Activated CD8-positive, alpha-beta T cell treated with anti-CD3 and anti-CD28 coated beads, Interleukin-2, amount 10 ng/mL, durations not matched to agents 7 days and 5 days (primary cell): Measurements from ENCODE around the gene PGGT1B. TPM values are rescaled to one million over a fixed set of nuclear protein-coding genes. Genes with fewer than 3 reads are reported as not detected.

Experiments used
- ATAC-seq: fragments of 150-1000 bp; cut with Tn5 transposase; one replicate; pipeline ENCODE4 v1.10.0; 2021; ENCODE audit warnings: moderate library complexity
- CTCF ChIA-PET: fragments of 350-600 bp; sonication (Branson Sonifier 250); formaldehyde crosslinking; loops from one replicate; lab custom pipeline; 2021; ENCODE audit warnings: antibody characterized with exemption; lab: Charles Lee
- POLR2A ChIA-PET: fragments of 350-600 bp; sonication (Branson Sonifier 250); formaldehyde crosslinking; loops from one replicate; lab custom pipeline; 2021; ENCODE audit warnings: antibody characterized with exemption; lab: Charles Lee
- DNase-seq: peaks from one replicate; pipeline ENCODE4 v3.0.0-alpha.2; 2020
- H3K27ac Mint-ChIP-seq: one replicate; pipeline ENCODE4 v1.8.0; 2021; ENCODE audit warnings: mild to moderate bottlenecking, mixed read lengths
- H3K27me3 Mint-ChIP-seq: one replicate; pipeline ENCODE4 v1.8.0; 2021; ENCODE audit warnings: low read depth, mixed read lengths
- H3K36me3 Mint-ChIP-seq: one replicate; pipeline ENCODE4 v1.8.0; 2021; ENCODE audit warnings: low read depth, mixed read lengths
- H3K4me1 Mint-ChIP-seq: one replicate; pipeline ENCODE4 v1.8.0; 2021; ENCODE audit warnings: low read depth, mixed read lengths
- H3K4me3 Mint-ChIP-seq: one replicate; pipeline ENCODE4 v1.8.0; 2021; ENCODE audit warnings: mild to moderate bottlenecking, mixed read lengths
- H3K9me3 Mint-ChIP-seq: one replicate; pipeline ENCODE4 v1.8.0; 2022; ENCODE audit warnings: mixed read lengths; ENCODE audit not compliant: insufficient read depth
- total RNA-seq, 2 experiments: library from RNA; stranded (reverse); gene quantifications; one replicate each; pipeline ENCODE4 v1.2.3, GENCODE V29; 2021

Gene PGGT1B
- total RNA-seq, 2 experiments from 2014 or later: 26.1 to 28.6 TPM

DNA sequence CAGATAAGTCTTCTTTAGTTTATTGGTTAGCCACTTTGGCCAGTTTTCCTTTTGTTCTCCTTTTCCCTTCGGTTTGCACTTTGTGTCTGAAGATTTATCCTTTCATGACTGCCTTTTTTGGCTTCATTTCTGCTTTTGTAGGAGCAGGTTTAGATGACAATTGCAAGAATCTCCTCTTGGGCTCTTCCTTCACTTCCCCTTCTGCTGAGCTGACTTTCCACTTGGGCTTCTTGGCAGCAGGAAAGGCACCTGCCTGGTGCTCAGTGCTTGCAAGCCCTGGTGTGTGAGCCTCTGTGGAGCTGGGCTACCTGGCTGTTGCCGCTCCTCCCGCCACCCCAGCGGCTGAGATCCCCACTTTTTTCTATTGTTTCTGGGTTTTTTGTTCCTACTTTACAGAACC is 26.4 kb upstream of the PGGT1B start:
- Mint-ChIP-seq H3K27ac (no peak overlapping the region), H3K9me3 (no peaks in the 10 kb centered on the region), H3K4me1 (peaks cover 3% of the 10 kb centered on the region), H3K36me3 (no peaks in the 10 kb centered on the region), H3K27me3 (peaks cover 26% of the 10 kb centered on the region), H3K4me3 (no peak overlapping the region)
- ChIA-PET CTCF (no interaction called here), POLR2A (no interaction called here)
- ATAC-seq (no peak), DNase-seq (no peak)

DNA sequence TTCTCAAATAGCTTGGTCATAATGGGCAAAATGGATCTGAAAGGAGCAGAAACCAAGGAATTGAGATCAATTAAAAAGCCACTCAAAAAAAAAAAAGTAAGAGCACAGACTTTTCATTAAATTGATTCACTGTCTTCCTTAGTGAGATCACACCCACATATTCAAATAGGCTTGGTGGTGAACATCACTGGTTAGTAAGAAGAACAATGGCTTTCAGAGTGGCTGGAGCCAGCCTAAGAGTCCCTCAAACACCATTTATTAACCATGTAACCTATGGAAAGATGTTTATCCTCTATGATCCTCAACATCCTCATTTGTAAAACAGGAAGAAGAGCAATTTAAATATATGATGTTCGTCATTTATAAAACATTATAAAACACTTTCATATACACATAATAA is 21.3 kb upstream of the PGGT1B start:
- peaks cover 3% of the 10 kb centered on the region for H3K4me1 Mint-ChIP-seq
- peaks cover 3% of the 10 kb centered on the region for H3K27me3 Mint-ChIP-seq
- no peak overlapping the region for H3K4me3 Mint-ChIP-seq
- DNase-seq (no peak), ATAC-seq (no peak)
- no peaks in the 10 kb centered on the region for H3K36me3 Mint-ChIP-seq
- POLR2A ChIA-PET: no interaction called here
- H3K27ac Mint-ChIP-seq: no peak overlapping the region
- H3K9me3 Mint-ChIP-seq: no peaks in the 10 kb centered on the region
- CTCF ChIA-PET: no interaction called here

DNA sequence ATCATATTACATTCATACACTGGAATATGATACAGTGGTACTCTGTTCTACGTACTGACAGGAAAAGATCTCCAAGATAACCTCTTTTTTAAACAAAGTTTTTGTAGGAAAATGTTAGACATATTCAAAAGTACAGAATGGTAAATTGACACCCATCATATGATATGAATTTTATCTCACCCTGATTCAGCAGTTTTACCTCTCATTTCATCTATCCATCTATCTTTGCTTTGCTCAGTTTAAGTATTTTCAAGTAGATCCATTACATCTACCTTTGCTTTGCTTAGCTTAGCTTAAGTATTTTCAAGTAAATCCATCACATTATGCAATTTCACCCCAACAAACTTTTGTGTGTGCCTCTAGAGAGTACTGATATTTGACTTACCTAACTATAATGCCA is 19.5 kb upstream of the PGGT1B start:
- H3K9me3 Mint-ChIP-seq: no peaks in the 10 kb centered on the region

DNA sequence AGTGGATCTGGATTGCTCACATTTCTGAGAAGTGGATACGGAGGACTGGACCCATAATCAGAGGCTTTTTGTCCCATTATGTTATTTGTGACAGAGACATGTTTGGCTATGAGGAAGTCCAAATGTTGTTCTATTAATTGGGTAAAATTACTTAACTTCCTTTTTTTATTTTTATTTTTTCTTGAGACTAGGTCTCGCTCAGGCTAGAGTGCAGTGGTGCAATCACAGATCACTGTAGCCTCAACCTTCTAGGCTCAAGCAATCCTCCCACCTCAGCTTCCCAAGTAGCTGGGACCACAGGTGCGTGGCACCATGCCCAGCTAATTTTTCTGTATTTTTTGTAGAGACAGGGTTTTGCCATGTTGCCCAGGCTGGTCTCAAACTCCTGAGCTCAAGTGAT is 11.9 kb upstream of the PGGT1B start:
- Mint-ChIP-seq H3K27ac (no peak overlapping the region), H3K4me3 (no peak overlapping the region), H3K27me3 (peaks cover 11% of the 10 kb centered on the region), H3K36me3 (no peaks in the 10 kb centered on the region), H3K4me1 (no peaks in the 10 kb centered on the region), H3K9me3 (no peaks in the 10 kb centered on the region)
- ATAC-seq (no peak), DNase-seq (no peak)
- ChIA-PET POLR2A (no interaction called here), CTCF (no interaction called here)

More for the DNA sequence above, 19.5 kb upstream of the PGGT1B start:
- ChIA-PET CTCF (no interaction called here), POLR2A (no interaction called here)
- Mint-ChIP-seq H3K4me1 (peaks cover 3% of the 10 kb centered on the region), H3K27ac (no peak overlapping the region), H3K27me3 (no peaks in the 10 kb centered on the region), H3K4me3 (no peak overlapping the region), H3K36me3 (no peaks in the 10 kb centered on the region)
- DNase-seq (no peak), ATAC-seq (no peak)

DNA sequence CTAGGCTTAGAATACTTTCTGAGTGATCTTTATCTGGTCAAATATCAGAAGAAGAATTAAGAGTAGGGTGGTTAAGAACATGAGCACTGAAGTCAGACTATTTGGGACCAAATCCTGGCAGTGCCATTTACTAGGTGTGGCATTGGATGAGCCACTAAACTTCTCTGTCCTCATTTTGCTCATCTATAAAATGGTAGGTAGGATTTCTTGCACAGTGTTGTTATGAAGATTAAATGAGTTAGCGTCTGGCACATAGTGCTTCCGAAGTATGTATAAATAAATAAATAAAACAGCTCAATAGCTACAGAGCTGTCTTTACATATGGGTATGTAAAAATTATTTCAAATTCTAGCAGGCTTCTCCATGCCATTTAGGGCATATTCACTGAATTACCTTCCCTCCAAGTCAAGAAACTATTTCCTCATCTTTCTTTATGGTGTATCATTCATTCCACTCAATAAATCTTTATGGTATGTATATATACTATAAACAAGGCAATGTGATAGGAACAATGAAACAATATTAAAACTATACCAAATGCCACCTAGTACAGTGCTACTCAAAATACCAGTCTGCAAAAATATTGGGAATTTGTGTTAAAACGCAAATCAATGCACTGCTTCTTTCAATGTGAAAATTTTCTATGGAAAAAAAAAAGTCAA is 9.8 kb upstream of the PGGT1B start:
- DNase-seq (no peak), ATAC-seq (no peak)
- ChIA-PET CTCF (no interaction called here), POLR2A (no interaction called here)
- H3K4me3 Mint-ChIP-seq: no peak overlapping the region
- no peaks in the 10 kb centered on the region for H3K36me3 Mint-ChIP-seq
- H3K4me1 Mint-ChIP-seq: no peaks in the 10 kb centered on the region
- H3K27me3 Mint-ChIP-seq: peaks cover 11% of the 10 kb centered on the region
- H3K9me3 Mint-ChIP-seq: no peaks in the 10 kb centered on the region
- no peak overlapping the region for H3K27ac Mint-ChIP-seq

DNA sequence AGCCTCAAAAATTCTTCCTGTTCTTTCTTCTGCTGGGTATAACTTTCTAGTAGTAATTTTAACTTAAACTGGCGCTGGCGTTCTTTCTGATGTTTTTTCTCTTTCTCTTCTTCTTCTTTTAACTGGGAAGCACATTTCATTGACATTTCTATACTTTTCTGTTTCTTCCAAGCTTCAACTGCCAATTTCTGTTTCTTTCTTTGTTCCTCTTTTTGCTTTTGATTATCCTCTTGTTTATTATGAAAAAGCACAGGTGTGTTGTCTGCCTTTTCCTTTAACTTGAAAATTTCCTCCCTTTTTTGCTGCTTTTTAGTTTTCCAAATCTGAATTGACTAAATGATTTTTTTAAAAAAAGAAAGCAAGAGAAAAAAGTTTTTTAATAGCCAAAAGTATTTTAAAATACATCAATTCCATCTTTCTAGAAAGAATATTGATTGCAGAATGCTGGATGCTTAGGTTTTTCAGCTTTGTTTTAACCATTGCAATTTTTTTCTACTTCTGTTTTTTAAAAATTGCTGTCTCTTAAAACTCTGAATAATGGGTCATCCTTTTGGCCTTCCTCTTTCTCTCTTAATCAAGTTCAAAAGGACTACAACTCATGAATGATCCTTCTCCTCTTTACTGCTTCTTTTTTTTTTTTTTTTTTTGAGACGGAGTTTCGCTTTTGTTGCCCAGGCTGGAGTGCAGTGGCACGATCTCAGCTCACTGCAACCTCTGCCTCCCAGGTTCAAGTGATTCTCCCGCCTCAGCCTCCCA is 8.8 kb upstream of the PGGT1B start:
- Mint-ChIP-seq H3K9me3 (no peaks in the 10 kb centered on the region), H3K36me3 (no peaks in the 10 kb centered on the region), H3K4me3 (no peak overlapping the region), H3K4me1 (no peaks in the 10 kb centered on the region), H3K27me3 (peaks cover 11% of the 10 kb centered on the region), H3K27ac (no peak overlapping the region)
- DNase-seq: no peak
- no peak for ATAC-seq
- ChIA-PET POLR2A (no interaction called here), CTCF (no interaction called here)

DNA sequence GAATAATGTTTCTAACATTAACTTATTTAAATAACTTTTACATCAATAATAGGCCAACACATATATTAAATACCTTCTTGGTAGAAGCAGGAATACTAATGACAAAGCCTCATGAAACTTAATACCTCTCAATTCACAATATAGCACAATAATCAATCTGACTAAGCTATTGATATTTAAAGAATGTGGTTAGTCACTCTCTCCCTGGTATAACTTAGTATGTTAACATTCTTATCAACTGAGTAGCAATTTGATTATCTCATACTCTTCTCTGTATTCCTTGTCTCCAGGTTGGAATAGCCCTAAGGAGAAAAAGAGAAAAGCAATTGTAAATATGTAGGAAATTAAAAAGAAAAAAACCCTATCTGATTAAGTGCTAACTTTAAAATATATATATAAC is 4.9 kb upstream of the PGGT1B start:
- Mint-ChIP-seq H3K27ac (no peak overlapping the region), H3K4me1 (peaks cover 5% of the 10 kb centered on the region), H3K36me3 (peaks cover 3% of the 10 kb centered on the region), H3K27me3 (peaks cover 11% of the 10 kb centered on the region), H3K4me3 (no peak overlapping the region), H3K9me3 (no peaks in the 10 kb centered on the region)
- DNase-seq (no peak), ATAC-seq (no peak)
- POLR2A ChIA-PET: no interaction called here
- CTCF ChIA-PET: no interaction called here

DNA sequence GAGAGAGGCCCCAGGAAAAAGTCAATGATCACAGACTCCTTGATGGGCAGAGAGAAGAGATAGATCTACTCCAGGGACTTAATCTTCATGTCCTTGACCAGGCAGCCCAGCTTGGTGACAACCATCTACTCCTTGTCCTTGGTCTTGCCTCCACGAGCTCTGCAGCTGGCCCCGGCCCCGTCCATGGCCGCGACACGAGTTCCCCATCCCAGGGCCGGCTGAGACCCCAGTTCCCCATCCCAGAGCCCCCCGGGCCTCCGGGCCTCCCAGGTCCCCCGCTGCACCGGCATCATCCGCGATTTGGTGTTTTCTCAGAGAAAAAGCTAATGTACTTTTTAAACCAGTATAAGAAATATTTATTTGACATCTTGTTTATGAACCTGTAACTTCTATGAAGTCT is 2.5 kb upstream of the PGGT1B start:
- H3K9me3 Mint-ChIP-seq: no peaks in the 10 kb centered on the region
- DNase-seq: no peak
- ATAC-seq: no peak
- no peak overlapping the region for H3K4me3 Mint-ChIP-seq
- H3K36me3 Mint-ChIP-seq: peaks cover 10% of the 10 kb centered on the region
- H3K27ac Mint-ChIP-seq: no peak overlapping the region
- peaks cover 1% of the 10 kb centered on the region for H3K27me3 Mint-ChIP-seq
- peaks cover 23% of the 10 kb centered on the region for H3K4me1 Mint-ChIP-seq
- CTCF ChIA-PET: interaction anchor here (0.6 kb wide), 1 partner anchor 200 kb away, joined by 3 read pairs; no protein-coding TSS in a partner anchor
- POLR2A ChIA-PET: no interaction called here

DNA sequence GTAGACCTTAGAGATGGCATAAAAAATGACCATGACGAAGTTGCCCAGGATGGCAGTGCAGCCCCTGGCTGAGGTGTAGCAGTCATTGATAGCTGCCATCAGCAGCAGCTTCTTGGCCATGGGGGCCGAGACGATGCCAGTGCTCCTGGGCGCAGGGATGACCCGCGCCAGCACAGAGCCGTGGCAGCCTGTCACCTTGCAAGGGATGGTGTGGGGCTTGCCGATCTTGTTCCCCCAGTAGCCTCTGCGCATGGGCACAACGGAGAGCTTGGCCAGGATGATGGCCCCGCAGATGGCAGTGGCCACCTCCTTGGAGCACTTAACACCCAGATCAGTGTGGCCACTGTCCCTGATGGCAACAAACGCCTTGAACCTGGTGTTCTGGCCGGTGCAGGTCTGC is 2.1 kb upstream of the PGGT1B start:
- no peak for DNase-seq
- H3K36me3 Mint-ChIP-seq: peaks cover 10% of the 10 kb centered on the region
- CTCF ChIA-PET: interaction anchor here (0.6 kb wide), 1 partner anchor 201 kb away, joined by 3 read pairs; no protein-coding TSS in a partner anchor
- H3K4me1 Mint-ChIP-seq: peaks cover 27% of the 10 kb centered on the region
- no peak overlapping the region for H3K27ac Mint-ChIP-seq
- no peak overlapping the region for H3K4me3 Mint-ChIP-seq
- ATAC-seq: no peak
- POLR2A ChIA-PET: no interaction called here
- no peaks in the 10 kb centered on the region for H3K27me3 Mint-ChIP-seq
- no peaks in the 10 kb centered on the region for H3K9me3 Mint-ChIP-seq

DNA sequence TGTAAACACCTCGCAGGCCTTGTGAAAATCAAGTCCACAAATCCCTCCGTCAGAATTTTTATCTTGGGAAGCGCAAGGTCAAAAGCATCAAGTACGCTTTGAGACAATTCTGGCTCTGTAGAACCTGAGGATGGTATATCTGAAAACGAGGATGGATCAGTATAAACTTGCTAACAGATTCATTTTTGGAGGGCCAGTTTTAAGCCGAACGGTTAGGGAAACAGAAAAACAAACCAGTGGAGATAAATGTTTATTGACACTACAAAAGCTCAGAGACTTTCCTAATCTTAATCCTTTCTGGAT is 352 bp upstream of the PGGT1B start:
- no peaks in the 10 kb centered on the region for H3K9me3 Mint-ChIP-seq
- peak overlapping the region; percentile 90 for H3K27ac Mint-ChIP-seq
- no peak for ATAC-seq
- H3K27me3 Mint-ChIP-seq: no peaks in the 10 kb centered on the region
- no peak for DNase-seq
- peaks cover 11% of the 10 kb centered on the region for H3K36me3 Mint-ChIP-seq
- ChIA-PET CTCF (interaction anchor here (0.9 to 1.6 kb wide), 3 partner anchors 15 to 20 kb away, joined by 3 read pairs; no protein-coding TSS in a partner anchor), POLR2A (interaction anchor here (1.0 to 2.1 kb wide), 2 partner anchors 17 to 33 kb away, joined by 3 to 7 read pairs; partner anchors contain the start of gene CCDC112)
- peaks cover 32% of the 10 kb centered on the region for H3K4me1 Mint-ChIP-seq
- H3K4me3 Mint-ChIP-seq: peak overlapping the region; percentile 84

DNA sequence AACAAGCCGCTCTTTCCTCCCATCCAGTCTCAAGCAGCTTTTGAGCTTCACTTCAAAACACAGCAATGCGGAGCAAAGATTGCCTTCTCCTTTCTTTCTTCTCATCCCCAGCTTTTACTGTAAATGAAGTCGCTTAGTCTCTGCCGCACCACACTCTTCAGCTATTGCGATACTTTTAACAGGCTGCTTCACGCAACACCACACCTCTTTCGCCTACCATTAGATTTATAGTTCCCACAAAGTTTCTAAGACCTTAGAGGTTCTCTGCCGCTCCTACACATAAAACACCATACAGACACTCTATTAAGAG is 711 bp downstream of the PGGT1B start:
- POLR2A ChIA-PET: interaction anchor here (0.6 to 2.1 kb wide), 4 partner anchors 11 to 193 kb away, joined by 4 to 7 read pairs (median 5); partner anchors contain the start of gene CCDC112

DNA sequence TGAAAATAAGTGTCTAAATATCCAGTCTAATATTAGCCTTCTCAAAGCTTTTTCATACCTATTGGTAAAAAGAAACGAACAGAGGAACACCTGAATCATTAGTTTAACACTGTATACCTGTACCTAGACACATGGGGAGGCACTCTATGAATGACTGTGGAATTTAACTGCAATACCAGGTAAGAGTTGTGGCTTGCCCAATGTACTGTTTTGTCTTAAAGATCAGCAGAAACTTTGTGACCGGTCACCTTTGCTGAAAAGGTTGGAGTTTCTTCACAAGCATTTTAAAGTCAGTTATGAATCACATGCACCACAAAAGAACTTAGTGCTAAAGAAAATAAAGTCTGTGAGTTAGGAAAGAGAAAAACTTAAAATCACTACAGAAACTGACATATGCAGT is 2.4 kb downstream of the PGGT1B start:
- DNase-seq (no peak), ATAC-seq (no peak)
- peaks cover 18% of the 10 kb centered on the region for H3K36me3 Mint-ChIP-seq
- H3K4me3 Mint-ChIP-seq: no peak overlapping the region
- no peaks in the 10 kb centered on the region for H3K27me3 Mint-ChIP-seq
- H3K27ac Mint-ChIP-seq: no peak overlapping the region
- no peaks in the 10 kb centered on the region for H3K9me3 Mint-ChIP-seq
- H3K4me1 Mint-ChIP-seq: peaks cover 32% of the 10 kb centered on the region
- ChIA-PET POLR2A (no interaction called here), CTCF (interaction anchor here (0.9 to 1.3 kb wide), 3 partner anchors 8 to 162 kb away, joined by 3 read pairs; no protein-coding TSS in a partner anchor)

More for the DNA sequence above, 711 bp downstream of the PGGT1B start:
- Mint-ChIP-seq H3K4me1 (peaks cover 32% of the 10 kb centered on the region), H3K36me3 (peaks cover 12% of the 10 kb centered on the region), H3K4me3 (peak overlapping the region; percentile 84), H3K9me3 (no peaks in the 10 kb centered on the region), H3K27ac (peak overlapping the region; percentile 90), H3K27me3 (no peaks in the 10 kb centered on the region)
- ATAC-seq: peak; percentile 22
- DNase-seq: no peak
- CTCF ChIA-PET: interaction anchor here (0.8 to 1.5 kb wide), 4 partner anchors 11 to 164 kb away, joined by 3 to 4 read pairs (median 3); no protein-coding TSS in a partner anchor
